ENCODE results near the gene SEMA3F.

DNA sequence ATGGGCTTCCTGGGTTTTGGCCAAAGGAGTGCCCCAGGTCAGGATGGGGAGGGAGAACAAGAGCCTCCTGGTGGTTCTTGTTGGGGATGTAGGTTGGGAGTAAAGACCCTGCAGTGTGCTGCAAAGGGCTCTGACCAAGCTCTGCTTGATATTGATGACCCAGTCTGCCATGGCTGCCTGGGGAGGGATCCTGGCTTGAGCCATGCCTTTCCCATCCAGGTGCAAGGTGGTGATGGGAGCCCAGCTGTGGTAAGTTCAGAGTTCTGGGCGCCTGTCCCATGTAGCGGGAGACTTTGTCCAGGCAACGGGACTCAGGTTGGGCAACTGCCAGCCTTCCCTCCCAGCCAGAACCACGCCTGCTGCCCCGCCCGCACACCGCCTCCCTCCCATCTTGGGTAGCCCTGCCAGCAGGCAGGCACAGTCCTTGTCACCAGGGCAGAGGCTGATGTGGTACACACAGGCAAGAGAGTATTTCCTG is 83.5 kb downstream of the SEMA3F start:
- TF ChIP-seq, protein P1, sequence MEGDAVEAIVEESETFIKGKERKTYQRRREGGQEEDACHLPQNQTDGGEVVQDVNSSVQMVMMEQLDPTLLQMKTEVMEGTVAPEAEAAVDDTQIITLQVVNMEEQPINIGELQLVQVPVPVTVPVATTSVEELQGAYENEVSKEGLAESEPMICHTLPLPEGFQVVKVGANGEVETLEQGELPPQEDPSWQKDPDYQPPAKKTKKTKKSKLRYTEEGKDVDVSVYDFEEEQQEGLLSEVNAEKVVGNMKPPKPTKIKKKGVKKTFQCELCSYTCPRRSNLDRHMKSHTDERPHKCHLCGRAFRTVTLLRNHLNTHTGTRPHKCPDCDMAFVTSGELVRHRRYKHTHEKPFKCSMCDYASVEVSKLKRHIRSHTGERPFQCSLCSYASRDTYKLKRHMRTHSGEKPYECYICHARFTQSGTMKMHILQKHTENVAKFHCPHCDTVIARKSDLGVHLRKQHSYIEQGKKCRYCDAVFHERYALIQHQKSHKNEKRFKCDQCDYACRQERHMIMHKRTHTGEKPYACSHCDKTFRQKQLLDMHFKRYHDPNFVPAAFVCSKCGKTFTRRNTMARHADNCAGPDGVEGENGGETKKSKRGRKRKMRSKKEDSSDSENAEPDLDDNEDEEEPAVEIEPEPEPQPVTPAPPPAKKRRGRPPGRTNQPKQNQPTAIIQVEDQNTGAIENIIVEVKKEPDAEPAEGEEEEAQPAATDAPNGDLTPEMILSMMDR (IDR thresholded peaks at IDR 0.05; ENCODE audit: low read depth, low read length), result no peak
- TF ChIP-seq EZH2phosphoT487 (IDR thresholded peaks at IDR 0.05; ENCODE audit: low read depth), result no peak
